T-helper 22 cell (primary cell): ENCODE data around the gene KLRF1.

Source experiments
- DNase-seq: peaks from one replicate; pipeline ENCODE4 v3.0.0-alpha.2; 2020; ENCODE audit warnings: low read depth

Gene KLRF1, protein sequence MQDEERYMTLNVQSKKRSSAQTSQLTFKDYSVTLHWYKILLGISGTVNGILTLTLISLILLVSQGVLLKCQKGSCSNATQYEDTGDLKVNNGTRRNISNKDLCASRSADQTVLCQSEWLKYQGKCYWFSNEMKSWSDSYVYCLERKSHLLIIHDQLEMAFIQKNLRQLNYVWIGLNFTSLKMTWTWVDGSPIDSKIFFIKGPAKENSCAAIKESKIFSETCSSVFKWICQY

DNA sequence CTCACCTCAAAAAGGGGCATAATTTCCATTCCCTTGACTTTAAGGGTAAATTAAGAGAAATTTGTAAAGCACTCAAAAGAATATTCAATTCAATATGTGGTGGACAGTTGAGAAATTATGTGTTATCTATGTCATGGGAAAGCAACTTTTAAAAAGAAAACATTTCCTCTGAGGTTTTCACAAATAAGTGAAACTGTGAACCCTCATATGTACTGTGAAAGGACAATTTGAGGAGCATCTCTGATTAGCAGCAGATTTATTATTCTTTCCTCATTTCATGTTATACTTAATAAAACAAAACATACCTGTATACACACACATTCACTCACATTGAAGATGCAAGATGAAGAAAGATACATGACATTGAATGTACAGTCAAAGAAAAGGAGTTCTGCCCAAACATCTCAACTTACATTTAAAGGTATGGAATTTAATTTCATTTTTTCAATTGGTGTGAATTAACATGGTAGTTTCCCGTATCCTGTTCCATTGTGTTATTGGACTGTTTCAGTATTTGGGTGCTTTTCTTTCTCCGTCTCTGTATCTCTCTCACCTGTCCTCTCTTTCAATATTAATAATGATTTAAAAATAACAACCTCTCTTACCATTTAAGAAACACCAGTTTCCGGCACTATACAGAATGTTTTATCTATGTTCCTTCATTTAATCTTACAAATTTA is at the start of gene KLRF1:
TSS of gene KLRF1 (plus strand) at position 273 of the 680 bp plus-strand sequence. CDS start at position 337, 64 bp downstream.
- DNase-seq = no peak

DNA sequence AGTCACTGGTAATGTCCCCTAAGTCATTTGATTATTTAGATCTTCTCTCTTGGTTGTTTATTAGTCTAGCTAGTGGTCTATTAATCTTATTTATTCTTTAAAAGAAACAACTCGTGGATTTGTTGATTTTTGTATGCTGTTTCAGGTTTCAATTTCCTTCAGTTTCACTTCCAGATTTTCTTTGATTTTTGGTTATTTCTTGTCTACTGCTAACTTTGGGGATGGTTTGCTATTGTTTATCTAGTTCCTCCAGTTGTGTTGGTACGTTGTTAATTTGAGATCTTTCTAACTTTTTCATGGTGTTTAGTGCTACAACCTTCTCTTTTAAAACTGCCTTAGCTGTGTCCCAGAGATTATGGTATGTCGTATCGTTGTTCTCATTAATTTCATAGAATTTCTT is 48.1 kb upstream of the KLRF1 start:
- DNase-seq = no peak

DNA sequence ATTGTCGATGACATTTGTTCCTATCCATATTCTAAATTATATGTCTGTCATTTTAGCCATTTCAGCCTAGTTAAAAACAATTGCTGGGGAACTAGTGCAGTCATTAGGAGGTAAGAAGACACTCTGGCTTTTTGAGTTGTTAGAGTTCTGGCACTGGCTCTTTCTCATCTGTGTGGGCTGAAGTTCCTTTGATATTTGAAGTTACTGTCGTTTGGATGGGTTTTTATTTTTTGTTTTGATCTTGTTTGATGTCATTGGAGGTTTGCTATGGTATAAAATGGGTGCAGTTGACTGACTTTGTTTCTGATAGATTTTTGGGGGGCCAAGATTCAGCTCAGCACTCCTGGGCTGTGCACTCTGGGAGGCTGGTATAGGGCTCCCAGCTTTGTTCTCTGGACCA is 45.9 kb upstream of the KLRF1 start:
- DNase-seq = no peak

DNA sequence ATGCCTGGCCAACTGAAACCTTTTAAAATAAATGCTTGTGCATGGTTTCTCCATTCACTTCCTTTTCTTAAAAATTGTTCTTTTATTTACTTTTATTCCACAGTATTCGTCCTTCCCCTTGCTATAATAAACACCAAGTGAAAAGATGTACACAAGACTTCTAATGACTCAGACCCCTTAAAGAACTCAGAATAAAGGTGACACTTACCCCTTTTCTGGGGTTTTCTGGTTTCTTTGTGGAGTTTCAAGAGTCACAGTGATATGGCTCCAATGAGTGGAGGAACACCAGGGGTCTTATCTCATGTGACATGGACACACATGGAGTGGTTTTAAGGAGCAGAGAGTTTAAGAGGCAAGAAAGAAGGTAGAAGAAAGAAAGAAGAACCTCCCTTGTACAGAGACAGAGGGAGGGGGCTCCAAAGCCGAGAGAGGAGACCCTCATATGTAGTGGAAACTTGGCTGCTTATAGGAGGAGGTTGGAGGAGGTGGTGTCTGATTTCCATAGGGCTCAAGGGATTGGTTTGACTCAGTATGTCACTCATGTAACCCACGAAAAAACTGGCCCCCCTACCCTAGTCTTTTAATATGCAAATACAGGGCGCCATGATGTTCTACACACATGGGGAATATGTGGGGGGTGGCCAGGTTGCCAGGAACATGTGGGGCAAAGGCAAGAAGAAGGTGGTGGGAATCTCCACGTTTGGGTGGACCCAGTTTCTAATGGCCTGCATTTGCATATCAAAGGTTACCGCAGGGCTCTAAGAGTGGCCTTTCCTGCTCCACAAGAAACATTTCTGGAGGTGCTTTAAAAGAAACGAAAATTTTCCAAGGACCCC is 44.5 kb upstream of the KLRF1 start:
- no peak for DNase-seq

DNA sequence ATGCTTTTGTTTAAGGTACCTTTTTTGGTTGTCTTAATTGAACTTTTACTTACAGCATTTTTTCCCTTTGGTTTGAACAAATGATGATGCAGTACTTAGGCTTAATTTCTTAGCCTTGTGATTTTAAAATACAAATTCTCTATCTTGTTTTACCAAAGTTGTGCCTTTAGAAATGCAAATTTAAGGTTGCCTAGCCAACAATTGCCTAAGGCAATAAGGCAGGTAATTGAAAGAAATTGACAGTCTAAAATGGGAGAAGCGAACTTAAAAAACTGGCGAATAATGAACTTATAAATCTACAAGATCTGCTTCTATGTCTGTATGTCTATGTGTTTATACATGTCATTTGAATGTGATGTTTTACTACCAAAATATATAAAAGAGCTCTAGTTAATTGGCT is 43.0 kb upstream of the KLRF1 start:
- no peak for DNase-seq

DNA sequence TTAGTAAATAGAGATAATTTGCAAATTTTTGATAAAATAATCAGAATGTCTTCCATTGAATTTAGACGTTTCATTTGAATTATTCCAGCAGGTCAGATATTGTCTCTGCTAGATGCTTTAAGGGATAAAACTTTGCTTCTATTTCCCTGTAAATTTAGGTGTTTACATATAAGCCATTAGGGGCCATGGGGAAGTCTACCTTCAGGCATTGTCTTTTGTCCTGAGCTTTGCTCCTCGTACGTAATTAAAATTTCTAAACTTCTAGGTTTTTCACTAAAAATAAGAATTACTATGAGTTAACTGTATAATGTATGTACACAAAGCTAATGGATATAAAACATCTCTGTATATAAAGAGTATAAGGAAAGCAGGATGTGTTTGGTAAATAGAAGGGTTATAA is 42.5 kb upstream of the KLRF1 start:
- DNase-seq = no peak

DNA sequence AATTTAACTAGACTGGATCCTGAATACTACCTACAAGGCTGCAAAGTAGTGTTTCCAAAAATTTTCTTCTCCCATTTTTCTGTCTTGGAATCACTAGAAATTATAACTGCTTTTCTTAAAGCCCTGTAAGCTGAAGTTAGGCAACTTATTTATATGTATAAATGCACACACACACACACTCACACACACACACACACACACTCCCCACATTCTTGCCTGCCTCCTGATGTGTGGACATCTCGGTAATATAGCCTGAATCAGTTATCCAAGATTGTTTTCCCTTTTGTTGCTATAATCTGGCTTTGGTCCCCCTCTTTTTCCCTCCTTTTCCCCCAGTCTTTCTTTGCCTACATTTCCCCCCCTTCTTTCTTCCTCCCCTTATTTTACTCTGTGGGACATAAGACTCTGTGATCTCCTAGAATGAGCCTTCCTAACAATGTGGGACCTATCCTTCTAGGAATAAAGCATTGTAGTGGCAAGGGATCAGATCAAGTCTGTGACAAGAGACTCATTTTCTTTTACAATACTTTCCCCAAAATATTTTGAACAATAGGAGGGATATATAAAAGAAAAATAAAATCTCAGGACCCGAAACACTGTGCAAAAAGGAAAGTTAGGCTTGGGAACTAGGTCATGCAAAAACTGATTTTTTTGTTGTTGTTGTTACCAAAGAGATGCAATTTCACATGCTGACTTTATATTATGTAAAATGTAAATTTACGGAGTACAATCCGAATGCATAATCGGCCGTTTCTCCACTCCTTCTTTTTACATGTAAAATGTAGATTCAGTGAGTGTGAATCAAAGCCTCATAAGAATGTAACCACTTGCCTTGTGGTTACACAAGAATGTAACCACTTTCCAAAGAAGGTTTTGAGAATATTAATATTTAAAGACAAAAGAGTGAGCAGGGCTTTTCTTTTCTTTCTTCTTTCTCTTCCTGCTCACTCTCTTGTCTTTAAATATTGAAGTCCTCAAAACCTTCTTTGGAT is 40.3 kb upstream of the KLRF1 start:
- no peak for DNase-seq

DNA sequence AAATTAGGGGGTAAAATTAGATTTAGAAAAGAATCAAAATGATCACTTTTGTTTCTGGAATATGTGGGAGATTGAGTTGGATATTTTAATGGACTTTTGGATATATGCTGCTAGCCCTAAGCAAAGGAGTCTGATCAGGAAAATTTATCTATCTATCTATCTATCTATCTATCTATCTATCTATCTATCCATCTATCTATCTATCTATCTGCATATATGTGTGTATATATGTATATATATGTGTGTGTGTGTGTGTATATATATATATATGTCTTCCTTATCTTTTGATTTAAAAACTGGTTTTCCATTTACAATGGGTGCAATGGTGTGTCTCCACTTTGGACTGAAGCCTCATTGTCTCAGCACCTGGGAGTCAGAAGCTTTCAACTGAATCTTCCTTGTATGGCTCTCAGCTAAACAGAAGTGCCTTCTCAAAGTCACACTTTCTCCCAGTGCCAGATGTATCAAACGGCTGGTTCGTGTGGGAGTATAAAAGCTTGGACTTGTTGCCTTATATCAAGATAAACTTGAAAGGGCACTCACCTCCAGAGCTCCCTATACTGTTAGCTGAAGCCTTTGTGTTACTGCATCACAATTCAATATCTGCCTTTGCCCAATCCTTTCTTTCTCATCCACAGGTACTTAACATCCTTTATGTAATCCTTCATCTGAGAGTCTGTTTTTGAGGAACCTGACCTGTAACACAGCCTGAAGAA is 34.9 kb upstream of the KLRF1 start:
- DNase-seq = no peak

DNA sequence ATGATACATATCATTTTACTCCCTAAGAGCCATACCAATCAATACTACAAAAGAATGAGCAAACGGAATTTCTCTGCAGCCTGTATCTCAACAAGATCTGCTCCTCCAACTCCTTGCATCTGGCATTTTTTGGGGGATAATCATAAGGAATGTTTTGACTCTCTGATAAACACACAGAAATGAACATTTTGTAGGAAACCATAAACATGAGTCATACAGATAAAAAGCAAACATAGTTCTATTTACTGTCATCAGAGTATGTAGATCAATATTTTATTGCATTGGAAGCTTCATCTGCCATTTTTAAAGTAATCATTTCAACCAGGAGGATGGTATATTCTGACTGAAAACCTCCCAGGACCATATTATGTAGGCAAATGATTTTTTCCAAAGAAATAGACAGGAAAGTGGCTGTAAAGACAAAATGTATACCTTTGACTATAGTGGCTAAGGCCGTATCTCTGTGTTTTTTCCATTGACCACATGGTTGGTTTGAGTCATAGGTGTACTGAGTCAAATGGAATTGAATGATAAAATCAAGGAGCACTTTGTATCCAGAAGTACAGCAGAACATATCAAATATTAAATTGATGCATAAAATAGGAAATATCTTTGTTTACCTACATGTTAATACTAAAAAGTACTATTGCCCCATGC is 34.2 kb upstream of the KLRF1 start:
- DNase-seq = no peak

DNA sequence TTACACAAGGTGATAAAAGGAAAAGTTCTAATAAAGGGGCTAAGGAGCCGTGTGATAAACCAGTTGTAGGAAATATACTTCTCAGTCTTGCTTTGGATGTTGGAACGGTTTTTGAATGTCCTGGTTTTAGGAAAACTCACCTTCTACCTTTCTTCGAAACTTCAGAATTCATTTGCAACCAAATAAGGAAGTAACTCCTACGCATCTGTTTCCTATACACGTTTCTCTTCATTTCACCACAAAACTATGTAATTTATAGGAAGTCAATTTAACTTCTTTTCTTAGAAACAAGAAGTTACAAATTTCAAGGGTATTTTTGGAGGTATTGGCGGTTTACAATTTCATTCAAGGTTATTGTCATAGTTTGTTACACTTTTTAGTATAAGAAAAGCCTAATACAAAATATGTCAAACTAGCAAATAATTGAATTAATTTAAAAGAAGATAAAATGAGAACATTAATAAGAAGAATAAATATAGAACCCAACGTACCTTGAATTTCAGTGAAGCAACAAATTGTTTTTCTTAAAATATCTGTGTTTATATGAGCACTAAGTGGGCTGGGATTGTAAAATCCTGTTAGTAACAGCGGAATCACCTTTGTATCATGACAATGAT is 33.4 kb upstream of the KLRF1 start:
- no peak for DNase-seq

DNA sequence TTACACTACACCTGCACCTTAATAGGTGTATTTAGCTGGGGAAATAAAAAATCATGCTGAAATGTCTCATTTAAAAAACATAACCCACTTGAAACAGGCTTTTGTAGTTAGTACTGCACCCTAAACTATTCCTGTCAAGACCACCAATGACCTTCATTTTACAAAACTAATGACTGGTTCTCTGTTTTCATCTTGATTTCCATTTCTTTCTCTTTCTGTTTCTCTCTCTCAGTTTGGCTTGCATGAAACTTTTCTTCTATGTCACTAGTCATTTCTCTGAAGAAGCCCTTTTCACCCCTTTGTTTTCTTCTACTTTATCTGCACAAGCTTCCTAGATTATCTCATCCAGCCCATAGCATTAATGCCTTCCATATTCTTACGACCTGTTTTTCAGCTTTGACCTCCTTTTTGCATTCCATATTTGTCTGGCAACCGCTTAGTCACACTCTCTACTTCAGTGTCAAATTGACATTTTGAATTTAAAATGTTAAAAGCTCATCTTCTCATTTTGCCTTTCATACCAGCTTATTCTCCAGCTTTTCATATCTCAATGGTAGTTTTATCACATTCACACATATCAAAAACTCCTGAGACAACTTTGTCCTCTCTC is 32.7 kb upstream of the KLRF1 start:
- no peak for DNase-seq

DNA sequence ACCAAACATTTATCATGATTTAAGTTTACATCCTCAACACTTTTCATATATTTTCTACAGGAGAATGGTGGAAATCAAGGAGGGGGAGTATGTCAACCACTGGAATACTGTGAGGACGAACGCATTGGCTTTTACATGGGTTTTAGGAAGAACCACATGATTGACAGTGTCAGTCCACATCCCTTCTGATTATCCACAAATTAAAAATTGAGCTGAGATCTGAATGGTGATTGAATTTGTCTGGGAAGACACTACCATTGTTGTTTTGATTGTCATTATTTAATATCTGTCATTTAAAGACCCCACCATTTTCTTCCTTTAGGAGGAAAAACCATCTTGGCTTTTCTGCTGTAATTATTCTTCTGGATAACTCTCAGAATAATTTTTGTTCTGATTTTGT is 31.3 kb upstream of the KLRF1 start:
- DNase-seq = no peak

DNA sequence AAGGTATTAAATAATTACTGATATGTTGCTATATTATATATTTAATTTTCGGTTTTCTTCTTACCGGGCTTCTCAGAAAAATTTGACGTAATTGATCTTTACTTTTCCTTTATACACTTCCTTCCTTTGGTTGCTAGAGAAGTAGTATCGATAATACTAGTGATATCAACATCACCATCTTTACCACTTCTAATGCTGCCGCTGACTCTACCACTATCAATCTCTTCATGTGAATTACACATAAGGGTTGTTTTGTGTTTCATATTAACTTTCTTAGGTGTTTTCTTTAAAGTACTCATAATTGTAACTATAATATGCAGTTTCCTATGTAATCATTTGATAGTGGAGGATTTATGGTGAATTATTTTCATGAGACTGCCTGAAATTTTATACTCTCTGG is 30.9 kb upstream of the KLRF1 start:
- peak; percentile 14 for DNase-seq

DNA sequence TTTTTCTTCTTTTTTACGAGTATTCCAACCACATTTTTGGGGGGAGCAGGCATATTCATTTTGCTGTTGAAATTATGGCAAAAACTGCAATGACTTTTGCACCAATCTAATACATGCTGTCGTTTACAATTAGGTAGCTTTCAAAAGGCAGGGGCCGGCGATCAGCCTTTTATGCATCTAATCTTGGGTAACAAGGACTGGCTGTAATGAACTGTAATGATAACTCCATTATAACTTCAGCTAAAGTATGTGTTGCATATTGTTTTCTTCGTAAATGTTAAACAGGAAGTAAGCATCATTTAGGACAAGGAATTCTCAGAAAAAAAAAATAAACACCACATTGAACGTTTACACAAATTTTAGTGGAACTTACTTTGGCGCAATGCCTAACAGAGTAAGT is 30.3 kb upstream of the KLRF1 start:
- DNase-seq = no peak

DNA sequence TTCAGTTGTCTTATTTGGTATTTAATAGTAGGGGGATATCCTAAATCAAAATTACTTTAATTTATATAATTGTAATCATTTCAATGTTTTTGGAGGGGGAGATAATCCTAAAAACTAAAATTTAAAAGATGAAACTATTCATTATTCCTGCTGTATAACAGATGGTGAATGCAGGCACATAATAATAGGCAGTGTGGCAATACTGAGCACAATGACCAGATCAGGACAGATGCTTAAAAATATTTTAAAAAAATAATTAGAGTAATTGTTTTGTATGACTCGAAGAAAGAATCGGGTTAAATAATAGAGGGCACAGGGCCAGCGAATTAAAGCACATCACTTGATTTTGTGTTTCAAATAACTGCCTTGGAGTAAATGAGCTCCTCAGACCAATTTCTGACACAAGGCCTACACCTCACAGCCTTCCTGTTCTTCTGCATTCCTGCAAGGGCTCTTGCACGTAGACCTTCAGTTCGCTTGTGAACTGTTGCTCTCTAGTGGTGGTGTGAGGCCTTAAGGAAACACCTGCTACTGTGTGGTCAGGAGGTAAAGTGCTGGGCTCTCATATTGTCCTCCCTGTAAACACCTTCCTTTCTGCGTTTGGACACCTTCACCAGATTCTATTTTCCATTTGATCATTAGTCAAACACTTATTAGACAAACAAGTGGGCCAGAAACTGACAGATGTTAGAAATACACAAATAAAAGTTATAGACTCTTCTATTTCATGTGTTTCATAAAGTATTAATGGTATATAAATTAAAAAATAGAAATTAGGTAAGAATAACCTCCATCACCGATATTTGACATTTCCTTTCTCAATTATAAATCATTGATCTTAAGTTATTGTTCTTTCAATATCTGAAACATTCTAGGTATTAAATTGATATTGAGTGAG is 29.3 kb upstream of the KLRF1 start:
- peak; percentile 40 for DNase-seq

DNA sequence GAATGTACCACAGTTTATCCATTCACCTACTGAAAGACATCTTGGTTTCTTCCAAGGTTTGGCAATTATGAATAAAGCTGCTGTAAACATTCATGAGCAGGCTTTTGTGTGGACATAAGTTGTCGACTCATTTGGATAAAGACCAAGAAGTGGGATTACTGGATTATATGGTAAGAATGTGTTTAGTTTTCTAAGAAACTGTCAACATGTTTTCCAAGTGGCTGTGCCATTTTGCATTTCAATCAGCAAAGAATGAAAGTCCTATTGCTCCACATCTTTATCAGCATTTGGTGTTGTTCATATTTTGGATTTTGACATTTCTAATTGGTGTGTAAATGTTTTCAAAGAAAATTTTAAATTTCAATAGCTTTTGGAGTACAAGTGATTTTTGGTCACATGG is 27.3 kb upstream of the KLRF1 start:
- DNase-seq = no peak

DNA sequence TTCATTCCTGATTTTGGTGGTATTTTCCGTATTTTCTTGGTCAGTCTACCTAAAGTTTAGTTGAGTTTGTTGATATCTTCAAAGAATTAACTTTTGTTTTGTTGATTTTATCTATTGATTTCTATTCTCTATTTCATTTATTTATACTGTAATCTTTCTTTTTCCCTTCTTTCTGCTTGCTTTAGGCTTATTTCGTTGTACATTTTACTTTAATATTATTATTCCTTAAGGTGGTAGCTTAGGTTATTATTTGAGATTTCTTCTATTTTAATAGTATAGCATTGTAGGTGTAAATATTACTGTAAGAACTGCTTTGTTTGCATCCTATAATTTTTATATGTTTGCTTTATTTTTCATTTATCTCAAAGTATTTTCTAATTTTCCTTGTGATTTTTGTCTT is 21.4 kb upstream of the KLRF1 start:
- DNase-seq = no peak

DNA sequence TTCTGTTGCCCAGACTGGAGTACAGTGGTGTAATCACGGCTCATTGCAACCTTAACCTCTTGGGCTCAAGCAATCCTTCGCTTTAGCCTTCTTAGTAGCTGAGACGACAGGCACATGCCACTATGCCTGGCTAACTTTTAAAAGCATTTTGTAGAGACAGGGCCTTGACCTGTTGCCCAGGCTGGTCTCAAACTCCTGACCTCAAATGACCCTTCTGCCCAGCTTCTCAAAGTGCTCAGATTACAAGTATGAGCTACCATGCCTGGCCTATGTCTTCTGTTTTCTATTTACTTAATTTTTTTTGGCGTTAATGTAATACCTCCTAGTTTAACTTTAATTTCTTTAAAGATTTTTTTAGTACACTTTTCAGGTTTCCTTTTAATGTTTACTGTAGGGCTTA is 20.6 kb upstream of the KLRF1 start:
- DNase-seq = no peak

DNA sequence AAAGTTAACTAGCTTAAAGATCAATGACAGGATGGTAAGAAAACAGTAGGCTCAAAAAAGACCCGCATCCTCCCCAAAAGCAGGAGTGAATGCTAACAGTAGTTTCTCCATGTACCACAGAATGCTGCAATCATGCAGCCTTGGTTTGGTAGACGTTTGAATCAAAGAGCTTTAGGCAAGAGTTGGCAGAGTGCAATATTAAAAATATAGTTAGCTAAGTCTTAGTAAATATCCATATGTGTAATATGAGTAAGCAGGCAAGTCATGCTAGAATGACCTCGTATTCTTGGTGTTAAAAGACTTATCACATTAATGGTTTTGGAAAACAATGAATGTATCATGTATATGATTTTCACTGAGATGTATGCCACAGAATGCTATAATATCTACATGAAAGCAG is 18.8 kb upstream of the KLRF1 start:
- no peak for DNase-seq
